H1 (cell line): Measurements from ENCODE around the gene APOL4. TPM values are rescaled to one million over a fixed set of nuclear protein-coding genes. Genes with fewer than 3 reads are reported as not detected.

Experiments
- ATF3 ChIP-seq: IDR thresholded peaks from 2 replicates; pipeline ENCODE4 v1.6.1; 2011; ENCODE audit warnings: low read depth, mild to moderate bottlenecking, low read length; ENCODE audit not compliant: insufficient read depth
- BACH1 ChIP-seq: IDR thresholded peaks from 2 replicates; pipeline ENCODE4 v1.6.1; 2012; ENCODE audit warnings: low read length, improper control_type of control experiment
- BRCA1 ChIP-seq: IDR thresholded peaks from 2 replicates; pipeline ENCODE4 v1.6.1; 2012; ENCODE audit warnings: low read depth, low read length, improper control_type of control experiment
- CBX8 ChIP-seq: fragments of 300-800, 300-1000 bp; sonication (generic); IDR thresholded peaks from 2 replicates; pipeline ENCODE4 v1.7.1; 2016; ENCODE audit warnings: low read depth, low read length, borderline replicate concordance
- CHD1 ChIP-seq: IDR thresholded peaks from 2 replicates; pipeline ENCODE4 v1.6.1; 2012; ENCODE audit warnings: low read depth, low read length, improper control_type of control experiment
- CHD2 ChIP-seq: IDR thresholded peaks from 2 replicates; pipeline ENCODE4 v1.6.1; 2012; ENCODE audit warnings: low read length, improper control_type of control experiment
- GABPA ChIP-seq: IDR thresholded peaks from 2 replicates; pipeline ENCODE4 v1.6.1; 2011; ENCODE audit warnings: mild to moderate bottlenecking, low read length, moderate library complexity, borderline replicate concordance; ENCODE audit not compliant: insufficient read depth
- GTF2F1 ChIP-seq: IDR thresholded peaks from 2 replicates; pipeline ENCODE4 v1.6.1; 2012; ENCODE audit warnings: low read depth, low read length, improper control_type of control experiment, borderline replicate concordance
- JUN ChIP-seq: IDR thresholded peaks from 2 replicates; pipeline ENCODE4 v1.6.1; 2011; ENCODE audit warnings: low read depth, mild to moderate bottlenecking, improper control_type of control experiment, low read length
- KDM4A ChIP-seq: IDR thresholded peaks from one replicate; pipeline ENCODE4 v1.7.1; 2012; ENCODE audit warnings: low read depth, mild to moderate bottlenecking, moderate library complexity, low read length, inconsistent platforms; ENCODE audit not compliant: severe bottlenecking
- MAX ChIP-seq: IDR thresholded peaks from 2 replicates; pipeline ENCODE4 v1.6.1; 2012; ENCODE audit warnings: inconsistent platforms
- NANOG ChIP-seq: IDR thresholded peaks from 2 replicates; pipeline ENCODE4 v1.6.1; 2011; ENCODE audit warnings: low read length, low read depth, mild to moderate bottlenecking, inconsistent platforms; ENCODE audit not compliant: insufficient read depth, poor library complexity, severe bottlenecking
- PHF8 ChIP-seq: fragments of 200-600 bp; sonication (generic); conservative IDR thresholded peaks from 2 replicates; pipeline ENCODE4 v1.7.1; 2012; ENCODE audit warnings: low read depth, mild to moderate bottlenecking, inconsistent platforms, low read length, moderate library complexity
- SP2 ChIP-seq: IDR thresholded peaks from 2 replicates; pipeline ENCODE4 v1.6.1; 2012; ENCODE audit warnings: mild to moderate bottlenecking, low read length, inconsistent platforms
- SP4 ChIP-seq: IDR thresholded peaks from 2 replicates; pipeline ENCODE4 v1.6.1; 2012; ENCODE audit warnings: low read length, inconsistent platforms
- SRF ChIP-seq: IDR thresholded peaks from 2 replicates; pipeline ENCODE4 v1.6.1; 2011; ENCODE audit warnings: mild to moderate bottlenecking, low read depth, low read length, moderate library complexity
- TAF1 ChIP-seq: IDR thresholded peaks from 2 replicates; pipeline ENCODE4 v1.6.1; 2011; ENCODE audit warnings: mild to moderate bottlenecking, low read depth, low read length
- TCF12 ChIP-seq: IDR thresholded peaks from 2 replicates; pipeline ENCODE4 v1.6.1; 2011; ENCODE audit warnings: low read depth, mild to moderate bottlenecking, low read length
- USF2 ChIP-seq: IDR thresholded peaks from 2 replicates; pipeline ENCODE4 v1.6.1; 2011; ENCODE audit warnings: low read length, improper control_type of control experiment
- polyA plus RNA-seq, 7 experiments: library from polyadenylated mRNA; depleted of rRNA in 3 of 7; stranded (reverse) in 5 of 7; unstranded in 2 of 7; fragments of >200 nt in 5 of 7; fragments of 200-250 nt in 2 of 7; gene quantifications; 1 replicate in 5 of 7; 2 replicates in 1 of 7; 4 replicates in 1 of 7; pipeline versions ENCODE4 v1.2.1 to v1.2.3, GENCODE V29; 2011 to 2013; ENCODE audit warnings: missing spikeins in 2 of 7, mixed read lengths in 2 of 7
- total RNA-seq: library from RNA; stranded (reverse); fragmentation: NEBNext Ultra II Directional; extraction: Animal tissue kit (Norgen Biotek cat#: 25700); gene quantifications from 2 replicates; pipeline ENCODE4 v1.2.1, GENCODE V29; 2021

Gene APOL4
- total and polyA plus RNA-seq, 2 of the 8 experiments (the other 6 are each of a cell fraction or from before 2014, with no cell fraction given), result 0.02 TPM; not detected in 1

- TF ChIP-seq GABPA, result no peak
- no peak for TF ChIP-seq CBX8
- TF ChIP-seq KDM4A, result no peak
- TF ChIP-seq PHF8, result no peak
- no peak for TF ChIP-seq SP2
- no peak; the same call in 1 of the 2 replicates for TF ChIP-seq USF2
- no peak for TF ChIP-seq ATF3
- no peak for TF ChIP-seq JUN
- TF ChIP-seq SP4, result no peak
- no peak for TF ChIP-seq CHD1
- TF ChIP-seq MAX, result peak; percentile 80
- no peak; the same call in 1 of the 2 replicates for TF ChIP-seq GTF2F1
- no peak for TF ChIP-seq BRCA1
- TF ChIP-seq CHD2, result no peak
- 0 out of 2 replicates have a peak, but pooled peaks have one; percentile 41 for TF ChIP-seq TAF1
- no peak for TF ChIP-seq NANOG
- TF ChIP-seq BACH1, result peak; percentile 62
- no peak for TF ChIP-seq SRF
- TF ChIP-seq TCF12, result no peak
These were observed 38.0 kb upstream of the APOL4 start, which contains the start of gene APOL2 (continued) for GRCh38 chr22:36239401-36240171.
